Smooth muscle cell of the brain vasculature (primary cell): ENCODE data around the gene GMDS.
"Not testable (repeated sequence)": the region's sequence is repeated elsewhere in the genome, so short reads cannot be mapped to it uniquely, and the experiment has no call there.

Source experiments
- DNase-seq: peaks from one replicate; pipeline ENCODE4 v3.0.0-alpha.2; 2012; ENCODE audit warnings: low read depth, low spot score

The GMDS gene

GRCh38 chr6:1860756-1861348 is 384.6 kb downstream of the GMDS start:
- DNase-seq = no peak

DNA sequence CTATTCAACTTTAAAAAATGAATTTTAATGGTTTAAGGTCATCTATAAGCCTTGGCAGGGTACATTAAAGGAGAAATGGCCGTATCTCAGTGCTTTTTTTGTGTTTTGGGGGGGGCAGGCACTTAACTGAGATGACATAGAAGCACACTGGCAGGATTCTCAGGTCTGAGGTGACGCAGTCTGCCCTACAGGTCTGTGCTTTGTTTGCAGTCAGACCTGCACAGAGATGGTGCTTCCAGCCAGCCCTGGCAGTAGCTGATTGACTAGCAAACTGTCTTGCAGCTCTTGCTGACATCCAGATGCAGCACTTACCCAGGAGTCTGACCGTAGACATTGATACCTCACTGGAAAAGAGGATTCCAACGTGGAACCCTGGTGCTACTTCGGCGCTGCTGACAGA is 386.5 kb downstream of the GMDS start:
- no peak for DNase-seq

DNA sequence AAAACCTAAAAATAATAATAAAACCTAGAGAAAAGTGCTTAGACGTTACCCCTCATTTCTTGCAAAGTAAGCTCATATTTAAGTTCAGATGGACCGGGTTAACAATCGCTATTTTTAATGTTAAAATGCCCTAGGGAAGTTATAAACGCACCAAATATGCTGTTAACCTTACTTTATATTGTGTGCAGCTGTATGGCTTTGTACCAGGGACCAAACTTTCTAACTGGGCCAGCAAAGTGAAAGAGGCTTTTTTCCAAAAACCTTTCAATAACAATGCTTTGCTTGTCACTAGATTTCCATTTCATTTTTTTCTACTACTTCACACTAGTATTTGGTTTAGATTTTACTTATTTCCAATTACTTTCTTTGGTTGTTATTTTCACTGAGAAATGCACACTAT is 387.2 kb downstream of the GMDS start:
- no peak for DNase-seq

DNA sequence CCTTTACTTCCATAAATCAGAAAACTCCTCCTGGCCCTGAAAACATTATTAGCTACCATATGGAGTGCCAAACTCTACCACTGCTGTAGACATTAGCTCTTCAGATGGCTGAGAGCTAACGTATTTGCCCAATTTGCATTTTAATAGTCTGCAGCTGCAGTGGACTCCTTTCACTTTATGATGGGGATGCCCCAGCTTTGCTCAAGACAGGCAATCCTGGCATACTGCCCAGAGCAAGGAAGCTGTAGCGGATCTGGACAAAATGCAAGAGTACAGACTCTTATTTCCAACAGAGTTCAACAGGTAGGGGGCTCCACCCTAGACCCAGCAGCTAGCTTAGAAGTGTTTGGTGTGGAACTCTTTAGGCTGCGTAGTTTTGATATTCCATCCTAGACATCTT is 389.0 kb downstream of the GMDS start:
- no peak for DNase-seq

DNA sequence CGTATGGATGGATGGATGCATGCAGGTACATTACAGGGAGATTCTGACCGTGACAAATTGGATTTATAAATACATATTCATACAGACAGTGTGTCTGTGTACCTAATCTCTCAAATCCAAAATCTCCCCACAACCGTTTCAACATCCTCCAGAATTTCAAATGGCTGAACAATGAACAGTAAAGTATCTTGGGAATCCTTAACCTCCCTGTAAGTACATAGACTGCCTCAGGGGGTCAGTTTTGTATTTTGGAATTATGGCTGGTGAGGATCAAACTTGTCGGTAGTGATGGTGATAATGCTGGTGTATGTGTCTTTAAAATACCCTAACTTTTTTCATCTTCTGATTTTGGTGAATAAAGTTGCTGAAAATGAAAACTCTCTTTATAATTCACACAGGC is 389.5 kb downstream of the GMDS start:
- DNase-seq = no peak

- DNase-seq = no peak
Observed at GRCh38 chr6:1854296-1854695, 391.1 kb downstream of the GMDS start.

DNA sequence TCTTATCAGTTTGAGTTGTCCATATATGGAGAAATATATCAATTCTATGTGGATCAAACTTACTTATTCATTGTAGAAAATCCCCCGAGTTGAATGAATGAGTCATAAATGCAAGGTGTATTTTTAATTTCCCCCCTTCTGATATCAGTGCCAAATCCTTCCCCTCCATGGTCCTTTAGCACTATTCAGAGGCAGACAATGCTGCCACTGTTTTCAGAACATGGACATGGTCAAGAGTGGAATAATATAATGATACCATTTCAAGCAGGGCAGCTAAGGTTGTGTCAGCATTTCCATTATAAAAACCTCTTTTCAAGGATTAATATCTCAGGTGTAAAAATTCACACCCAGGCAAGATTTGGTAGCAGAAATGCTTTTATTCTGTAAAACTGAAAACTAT is 391.6 kb downstream of the GMDS start:
- DNase-seq = no peak

GRCh38 chr6:1851681-1852456 is 393.5 kb downstream of the GMDS start:
- no peak for DNase-seq

DNA sequence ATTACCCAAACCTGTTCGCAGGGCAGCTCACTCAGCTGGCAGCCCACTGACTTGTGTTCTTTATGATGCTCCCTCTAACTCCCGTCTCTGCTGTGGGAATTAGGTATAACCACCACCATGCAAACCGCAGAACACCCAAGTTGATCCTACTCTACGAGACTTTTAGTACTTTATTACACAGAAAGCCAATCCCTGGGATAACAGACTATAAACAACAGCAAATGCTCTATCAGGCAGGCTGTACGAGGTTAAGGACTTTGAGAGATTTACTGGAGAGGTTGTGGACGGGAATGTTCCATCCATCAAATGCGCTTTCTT is 394.6 kb downstream of the GMDS start:
- DNase-seq = no peak

GRCh38 chr6:1850121-1850839 is 395.1 kb downstream of the GMDS start:
- DNase-seq = no peak

DNA sequence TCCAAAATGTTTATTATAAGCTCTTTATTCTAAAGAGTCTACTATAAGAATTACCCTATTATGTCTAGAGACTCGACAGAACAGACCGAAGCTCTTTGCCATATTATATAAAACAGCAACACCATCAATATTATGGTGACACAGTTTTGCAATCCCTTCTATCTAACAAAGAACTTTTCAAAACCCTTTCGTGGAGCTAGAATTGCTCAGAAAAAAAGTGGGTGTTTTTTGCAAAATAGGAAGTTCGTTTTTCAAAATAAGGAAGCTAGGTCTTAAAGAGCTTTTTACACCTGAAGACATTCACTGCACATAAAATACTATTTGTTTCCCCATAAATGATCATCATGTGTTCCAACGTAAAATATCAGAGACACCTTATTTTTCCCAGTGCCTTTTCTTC is 395.7 kb downstream of the GMDS start:
- no peak for DNase-seq

DNA sequence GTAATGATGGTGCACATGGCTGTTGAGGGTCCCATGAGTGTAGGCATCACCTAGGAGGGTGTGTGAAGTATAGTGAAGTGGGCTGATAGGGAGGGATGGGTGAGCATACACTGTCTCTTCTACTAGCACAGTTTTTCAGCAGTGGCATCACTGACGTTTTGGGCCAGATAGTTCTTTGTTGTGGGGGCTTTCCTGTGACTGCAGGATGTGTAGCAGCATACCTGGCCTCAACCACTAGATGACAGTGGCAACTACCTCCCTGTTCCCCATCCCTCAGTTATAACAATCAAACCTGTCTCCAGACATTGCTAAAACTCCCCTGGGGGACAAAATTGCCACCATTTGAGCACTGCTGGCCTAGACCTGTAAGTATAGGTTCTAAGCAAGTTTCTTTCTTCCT is 396.7 kb downstream of the GMDS start:
- no peak for DNase-seq

DNA sequence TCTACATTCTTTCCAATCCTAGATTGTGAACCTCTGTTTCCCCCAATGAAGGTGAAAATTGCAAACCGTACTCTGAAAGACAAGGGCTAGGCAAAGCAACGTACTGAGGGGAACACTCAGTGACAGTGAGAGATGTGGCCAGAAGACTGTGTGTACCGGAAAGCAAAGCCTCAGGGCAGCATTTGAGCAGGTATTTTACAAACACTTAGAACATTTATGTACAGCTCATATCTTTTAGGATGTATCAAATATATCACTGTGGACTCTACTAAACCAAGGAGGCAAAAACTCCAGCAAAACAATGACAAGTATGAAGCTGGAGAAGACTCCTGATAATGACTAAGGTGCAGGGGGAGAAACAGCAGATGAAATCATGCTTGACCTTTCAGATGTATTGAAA is 398.8 kb downstream of the GMDS start:
- no peak for DNase-seq

DNA sequence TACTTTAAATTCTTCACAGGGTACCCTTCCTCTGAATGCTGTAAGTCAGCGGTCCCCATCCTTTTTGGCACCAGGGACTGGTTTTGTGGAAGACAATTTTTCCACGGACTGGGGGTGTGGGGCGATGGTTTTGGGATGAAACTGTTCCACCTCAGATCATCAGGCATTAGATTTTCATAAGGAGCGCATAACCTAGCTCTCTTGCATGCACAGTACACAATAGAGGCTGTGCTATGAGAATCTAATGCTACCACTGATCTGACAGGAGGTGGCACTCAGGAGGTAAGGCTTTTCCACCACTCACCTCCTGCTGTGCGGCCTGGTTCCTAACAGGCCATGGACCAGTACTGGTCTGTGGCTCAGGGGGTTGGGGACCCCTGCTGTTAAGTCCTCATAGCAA is 399.9 kb downstream of the GMDS start:
- not testable (repeated sequence) for DNase-seq

DNA sequence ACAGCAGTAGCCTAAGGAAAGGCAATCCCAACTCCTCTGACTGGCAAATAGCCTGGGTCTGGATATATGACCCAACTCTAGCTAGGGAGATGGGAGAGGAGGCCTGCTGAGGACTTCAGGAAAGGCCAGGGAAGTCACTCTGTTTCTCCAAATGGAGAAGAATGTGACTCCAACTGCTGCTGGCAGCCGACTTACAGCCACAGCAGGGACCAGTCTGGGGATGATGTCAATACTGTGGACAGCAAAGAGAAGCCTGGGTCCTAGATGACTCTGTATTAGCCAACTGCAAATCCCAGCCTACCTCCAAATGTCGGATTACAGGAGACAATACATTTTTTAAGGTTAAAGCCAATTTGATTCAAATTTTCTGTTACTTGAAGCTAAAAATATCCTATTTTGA is 403.1 kb downstream of the GMDS start:
- no peak for DNase-seq

DNA sequence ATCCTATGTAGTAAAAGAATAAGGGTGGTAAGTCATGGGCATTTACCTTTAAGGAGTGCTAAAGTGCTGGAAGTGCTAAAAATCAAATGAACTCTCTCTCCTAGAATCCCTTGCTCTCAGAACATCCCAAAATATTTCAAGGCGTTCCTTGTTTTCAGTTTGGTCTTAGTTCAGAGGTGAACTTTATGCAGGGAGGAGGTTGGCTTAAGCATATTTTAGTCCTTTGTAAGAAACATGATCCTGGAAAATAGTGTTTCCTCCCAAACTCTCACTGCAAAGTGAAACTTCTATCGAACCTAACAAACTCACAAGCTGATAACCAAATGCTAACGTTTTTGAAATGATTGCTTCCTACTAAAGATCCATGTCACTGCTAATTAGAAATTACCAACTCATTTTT is 404.3 kb downstream of the GMDS start:
- no peak for DNase-seq

DNA sequence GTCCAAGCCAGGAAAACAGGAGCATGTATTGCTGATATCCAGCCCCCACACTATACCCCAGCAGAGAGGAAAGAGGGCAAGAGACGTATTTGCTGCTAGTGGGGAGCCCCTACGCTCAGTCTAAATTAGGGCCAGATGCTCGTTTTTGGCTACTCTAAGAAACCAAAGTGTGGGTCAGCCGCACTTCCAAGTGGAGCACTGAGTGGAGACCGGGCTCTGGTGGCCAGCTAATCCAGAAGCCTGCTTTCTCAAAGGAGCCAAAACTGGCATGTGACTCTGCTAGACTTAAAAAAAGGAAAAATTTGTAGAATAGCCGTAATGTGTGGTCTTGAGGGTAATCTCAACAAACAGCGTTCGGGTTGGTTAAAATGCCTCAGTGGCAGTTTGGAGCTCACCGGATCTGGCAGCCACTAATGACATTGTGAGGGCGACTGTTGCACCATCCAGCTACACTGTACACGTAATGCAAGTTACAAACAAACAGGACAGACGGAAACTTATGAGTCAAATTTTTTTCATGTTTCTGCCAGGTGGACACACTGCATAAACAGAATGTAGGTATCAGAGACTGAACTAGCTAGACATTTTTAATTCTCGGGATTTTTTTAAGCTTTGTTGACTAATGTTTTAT is 404.8 kb downstream of the GMDS start:
- no peak for DNase-seq

DNA sequence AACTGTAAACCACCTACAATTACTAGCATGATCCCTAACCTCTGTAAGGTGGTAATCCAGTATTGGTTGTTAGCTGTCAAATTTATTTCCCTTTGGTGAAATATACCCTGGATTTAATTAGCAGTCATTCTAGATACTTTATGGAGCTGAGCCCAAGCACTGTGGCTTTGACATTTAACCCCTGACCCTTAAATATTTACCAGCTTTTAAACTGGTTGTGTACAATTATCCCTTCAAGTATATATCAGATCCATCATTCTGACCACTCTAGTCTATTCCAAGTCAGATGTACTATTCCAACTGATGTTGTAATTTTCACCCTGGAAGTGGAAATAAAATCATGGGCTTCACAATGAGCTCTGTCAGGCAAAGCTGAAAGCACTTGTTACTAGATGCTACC is 406.0 kb downstream of the GMDS start:
- no peak for DNase-seq

DNA sequence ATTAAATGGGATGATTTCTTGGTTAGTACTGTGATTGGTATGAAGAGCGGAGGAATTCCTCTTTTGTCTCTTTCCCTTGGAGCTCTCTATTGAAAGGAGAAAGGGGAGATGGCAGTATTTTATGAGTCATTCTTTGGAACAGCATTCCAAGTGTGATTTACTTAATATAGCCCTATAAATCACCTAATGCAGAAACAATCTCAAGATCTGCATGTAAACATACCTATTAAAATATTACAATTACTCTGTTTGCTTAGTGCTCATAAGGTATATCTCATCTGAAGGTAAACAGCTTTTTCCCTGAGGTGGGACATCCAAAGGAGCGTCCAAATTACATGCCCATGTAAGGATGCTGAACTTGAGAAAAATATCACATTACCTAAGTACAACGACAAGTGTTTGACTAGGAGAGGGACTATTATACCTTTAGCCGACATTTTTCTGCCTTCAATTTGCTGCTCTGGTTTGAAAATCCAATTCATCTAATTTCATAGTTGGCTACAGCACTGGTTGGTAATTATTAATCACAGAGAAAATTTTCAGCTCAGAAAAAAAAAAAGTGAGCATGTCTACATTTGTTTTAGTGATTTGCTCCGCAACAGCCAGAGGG is 406.7 kb downstream of the GMDS start:
- no peak for DNase-seq

- DNase-seq = no peak
Observed at GRCh38 chr6:1837826-1838225, 407.6 kb downstream of the GMDS start.

DNA sequence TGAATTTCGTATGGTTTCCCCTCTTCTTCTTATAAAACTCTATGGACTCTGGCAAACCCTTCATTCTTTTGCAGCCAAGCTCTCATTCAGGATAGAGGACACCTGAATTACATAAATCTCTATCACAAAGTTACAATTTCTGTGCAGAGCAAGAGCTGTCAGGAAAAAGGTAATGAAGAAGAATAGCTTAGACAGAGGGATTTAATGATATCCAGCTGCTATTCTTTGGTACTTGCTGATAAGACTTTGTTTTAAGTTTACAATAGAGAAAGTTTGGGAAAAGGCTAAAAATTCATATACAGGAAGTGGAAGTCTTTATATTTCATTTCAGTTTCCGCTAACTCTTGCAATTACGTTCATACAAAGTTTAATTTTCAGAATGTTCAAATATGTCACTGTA is 408.7 kb downstream of the GMDS start:
- no peak for DNase-seq
